DND-41 (cell line): ENCODE results near the gene TRIP12.

Experiments
- ATAC-seq: fragments of 200-7000 bp; cut with Tn5 transposase; 3 replicates; pipeline ENCODE4 v1.9.1; 2021; ENCODE audit warnings: low read depth; ENCODE audit not compliant: insufficient read depth
- DNase-seq: peaks from one replicate; pipeline ENCODE4 v3.0.0-alpha.2; 2020
- H2AFZ ChIP-seq: 2 replicates; pipeline ENCODE4 v1.6.0; 2012; ENCODE audit warnings: low read depth, low read length
- H3K27ac ChIP-seq: 2 replicates; pipeline ENCODE4 v1.5.1; 2012; ENCODE audit warnings: low read length, inconsistent platforms
- H3K27me3 ChIP-seq: fragments of 200-600 bp; sonication (generic); 2 replicates; pipeline ENCODE4 v1.6.0; 2012; ENCODE audit warnings: low read length, mild to moderate bottlenecking, inconsistent platforms; ENCODE audit not compliant: insufficient read depth, poor library complexity
- H3K36me3 ChIP-seq: 2 replicates; pipeline ENCODE4 v1.5.1; 2012; ENCODE audit warnings: low read length, inconsistent platforms; ENCODE audit not compliant: insufficient read depth
- H3K4me1 ChIP-seq: 2 replicates; pipeline ENCODE4 v1.5.1; 2012; ENCODE audit warnings: mild to moderate bottlenecking, low read length; ENCODE audit not compliant: insufficient read depth
- H3K4me2 ChIP-seq: 2 replicates; pipeline ENCODE4 v1.6.0; 2012; ENCODE audit warnings: mild to moderate bottlenecking, moderate library complexity, low read length, inconsistent platforms; ENCODE audit not compliant: insufficient read depth
- H3K4me3 ChIP-seq, 2 experiments: fragments of 200-600 bp in 1 of 2; shearing (Covaris generic) in 1 of 2; 2 replicates each; pipeline ENCODE4 v1.5.1; 2012 to 2016; ENCODE audit warnings: inconsistent platforms in 2 of 2, low read length in 2 of 2, mild to moderate bottlenecking in 2 of 2, low read depth in 1 of 2, moderate library complexity in 1 of 2
- H3K79me2 ChIP-seq: 2 replicates; pipeline ENCODE4 v1.6.0; 2012; ENCODE audit warnings: low read length, inconsistent platforms; ENCODE audit not compliant: insufficient read depth
- H3K9ac ChIP-seq: 2 replicates; pipeline ENCODE4 v1.6.0; 2012; ENCODE audit warnings: low read depth, mild to moderate bottlenecking, inconsistent platforms, low read length, moderate library complexity
- H3K9me3 ChIP-seq: 2 replicates; pipeline ENCODE4 v1.5.1; 2012; ENCODE audit warnings: low read length, moderate library complexity, mild to moderate bottlenecking, inconsistent platforms; ENCODE audit not compliant: insufficient read depth, severe bottlenecking
- H4K20me1 ChIP-seq: 2 replicates; pipeline ENCODE4 v1.6.0; 2012; ENCODE audit warnings: low read length; ENCODE audit not compliant: insufficient read depth
- CTCF ChIP-seq: IDR thresholded peaks from 2 replicates; pipeline ENCODE4 v1.5.1; 2012; ENCODE audit warnings: borderline replicate concordance, low read length, moderate library complexity, mild to moderate bottlenecking; ENCODE audit not compliant: poor library complexity, severe bottlenecking; ENCODE audit errors: extremely low read depth
- EZH2 ChIP-seq: IDR thresholded peaks from 3 replicates; pipeline ENCODE4 v1.6.1; 2012; ENCODE audit warnings: borderline replicate concordance, low read depth, mild to moderate bottlenecking, moderate library complexity, low read length, inconsistent platforms; ENCODE audit not compliant: severe bottlenecking

Gene TRIP12

DNA sequence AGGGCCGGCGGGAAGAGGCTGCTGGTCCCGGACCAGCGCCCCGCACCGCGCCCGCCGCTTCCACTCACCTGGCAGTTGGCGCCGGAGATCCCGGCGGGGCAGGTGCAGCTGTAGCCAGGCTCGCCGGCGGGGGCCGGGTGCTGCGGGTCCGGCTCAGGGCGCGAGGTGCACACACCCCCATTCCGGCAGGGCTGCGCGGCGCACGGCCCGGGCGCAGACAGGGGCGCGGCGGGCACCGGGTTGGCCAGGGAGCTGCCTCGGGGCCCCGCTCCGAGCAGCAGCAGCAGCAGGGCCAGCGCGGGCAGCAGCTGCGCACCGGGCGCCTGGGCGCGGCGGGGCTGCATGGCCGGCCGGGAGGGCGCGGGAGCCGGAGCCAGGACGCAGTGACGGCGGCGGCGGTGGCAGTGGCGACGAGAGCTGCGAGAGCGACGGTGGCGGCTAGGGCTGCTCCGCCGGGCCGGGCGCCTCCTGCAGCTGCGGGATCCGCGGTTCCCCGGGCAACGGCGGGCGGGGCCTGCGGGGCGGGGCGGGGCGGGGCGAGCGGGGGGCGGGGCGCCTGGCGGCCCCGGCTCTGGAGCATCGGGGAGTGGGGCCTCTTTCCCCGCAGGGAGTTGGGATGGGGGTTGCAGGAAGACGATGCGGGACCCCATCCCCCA is 207.6 kb downstream of the TRIP12 start, which contains the start of gene DNER:
Gene DNER, minus strand, starts transcription at position 476 of the 656 bp plus-strand sequence. Its CDS starts 132 bp downstream, at position 344.
- Histone ChIP-seq H3K9ac (no peak within 1 kb of the TSS), H3K4me2 (no peak within 1 kb of the TSS), H4K20me1 (no peaks in the 10 kb centered on the region), H3K4me1 (no peaks in the 10 kb centered on the region), H3K79me2 (no peaks in the 10 kb centered on the region), H3K9me3 (no peaks in the 10 kb centered on the region), H3K27ac (no peak within 1 kb of the TSS), H3K36me3 (no peaks in the 10 kb centered on the region), H2AFZ (no peak within 1 kb of the TSS), H3K4me3 (no peak within 1 kb of the TSS), H3K27me3 (peaks cover 11% of the 10 kb centered on the region)
- TF ChIP-seq CTCF (no peak), EZH2 (no peak)
- no peak for DNase-seq
- no peak for ATAC-seq
